Panc1 (cell line): Measurements from ENCODE around the gene CSNK2A3. TPM values are rescaled to one million over a fixed set of nuclear protein-coding genes. Genes with fewer than 3 reads are reported as not detected.

ENCODE experiments used
- ATAC-seq: fragments of 200-7000 bp; cut with Tn5 transposase; 2 replicates; pipeline ENCODE4 v1.9.1; 2020; ENCODE audit warnings: mild to moderate bottlenecking, moderate library complexity
- BruUV-seq: library from RNA; stranded (reverse); fragments of 400-500 nt; replicated peaks from 2 replicates; lab custom pipeline; 2021; lab: Mats Ljungman, UMichigan
- CTCF ChIA-PET: fragments of 300-600 bp; sonication (Branson Sonifier 250); formaldehyde crosslinking; loops from one replicate; lab custom pipeline; 2022; ENCODE audit warnings: antibody characterized with exemption; lab: Charles Lee
- POLR2A ChIA-PET: fragments of 300-600 bp; sonication (Branson Sonifier 250); formaldehyde crosslinking; loops from one replicate; lab custom pipeline; 2022; ENCODE audit warnings: antibody characterized with exemption; lab: Charles Lee
- DNase-seq: peaks from one replicate; pipeline ENCODE4 v3.0.0-alpha.2; 2010; ENCODE audit warnings: low read depth, low spot score
- H3K27ac ChIP-seq: 2 replicates; pipeline ENCODE4 v1.5.1; 2011; ENCODE audit warnings: mild to moderate bottlenecking, low read length, inconsistent platforms
- H3K27me3 ChIP-seq: fragments of 200-500 bp; sonication (Bioruptor generic); 2 replicates; pipeline ENCODE4 v1.6.0; 2014; ENCODE audit warnings: low read length, inconsistent platforms; ENCODE audit not compliant: control insufficient read depth, insufficient read depth
- H3K36me3 ChIP-seq: fragments of 200-500 bp; sonication (Bioruptor generic); 2 replicates; pipeline ENCODE4 v1.5.1; 2014; ENCODE audit warnings: inconsistent platforms, mild to moderate bottlenecking, low read length, moderate library complexity; ENCODE audit not compliant: control insufficient read depth, insufficient read depth
- H3K4me1 ChIP-seq: 2 replicates; pipeline ENCODE4 v1.5.1; 2011; ENCODE audit warnings: inconsistent platforms, mild to moderate bottlenecking, low read length, moderate library complexity; ENCODE audit not compliant: control insufficient read depth, insufficient read depth
- H3K4me3 ChIP-seq, 2 experiments: 2 replicates each; pipeline ENCODE4 v1.5.1; 2011 to 2012; ENCODE audit warnings: low read depth in 2 of 2, low read length in 2 of 2, mild to moderate bottlenecking in 2 of 2, inconsistent platforms in 1 of 2, moderate library complexity in 1 of 2
- H3K9me3 ChIP-seq: fragments of 200-500 bp; sonication (Bioruptor generic); 2 replicates; pipeline ENCODE4 v1.5.1; 2014; ENCODE audit warnings: low read depth, mild to moderate bottlenecking, inconsistent platforms, low read length, moderate library complexity; ENCODE audit not compliant: control insufficient read depth, insufficient read depth
- CTCF ChIP-seq: fragments of 450-650 bp; IDR thresholded peaks from 2 replicates; pipeline ENCODE4 v1.5.1; 2017; ENCODE audit warnings: mild to moderate bottlenecking
- POLR2AphosphoS5 ChIP-seq: IDR thresholded peaks from 2 replicates; pipeline ENCODE4 v1.6.1; 2012; ENCODE audit warnings: mild to moderate bottlenecking, low read depth, low read length, moderate library complexity
- SIN3A ChIP-seq: IDR thresholded peaks from 2 replicates; pipeline ENCODE4 v1.6.1; 2012; ENCODE audit warnings: low read depth, mild to moderate bottlenecking, low read length, moderate library complexity, borderline replicate concordance; ENCODE audit not compliant: insufficient read depth
- TCF7L2 ChIP-seq: IDR thresholded peaks from 2 replicates; pipeline ENCODE4 v1.6.1; 2011; ENCODE audit warnings: mild to moderate bottlenecking, low read depth, low read length, inconsistent platforms
- in situ Hi-C: cut with HindIII; loops from 2 replicates; pipeline ENCODE4 v1.10.0; 2016; ENCODE audit warnings: low sequenced_read_pairs, low pct_unique_long_range_greater_than_20kb
- intact Hi-C: fragments of 100-400 bp; cut with micrococcal nuclease; formaldehyde crosslinking; loops from one replicate; pipeline ENCODE4 v1.10.0; 2022; ENCODE audit not compliant: unreplicated experiment
- total RNA-seq: library from RNA; stranded (reverse); gene quantifications from one replicate; pipeline ENCODE4 v1.2.1, GENCODE V29; 2021; ENCODE audit not compliant: unreplicated experiment
- TF ChIP-seq, protein P1 (sequence below), 2 experiments: IDR thresholded peaks; 2 replicates each; pipeline ENCODE4 v1.6.1; 2011 to 2012; ENCODE audit warnings: low read depth in 2 of 2, control low read depth in 1 of 2, low read length in 1 of 2, mild to moderate bottlenecking in 1 of 2, moderate library complexity in 1 of 2; ENCODE audit not compliant: insufficient read depth in 1 of 2

CSNK2A3 gene
- total RNA-seq, 1 experiment from 2014 or later, result 2.6 TPM

DNA sequence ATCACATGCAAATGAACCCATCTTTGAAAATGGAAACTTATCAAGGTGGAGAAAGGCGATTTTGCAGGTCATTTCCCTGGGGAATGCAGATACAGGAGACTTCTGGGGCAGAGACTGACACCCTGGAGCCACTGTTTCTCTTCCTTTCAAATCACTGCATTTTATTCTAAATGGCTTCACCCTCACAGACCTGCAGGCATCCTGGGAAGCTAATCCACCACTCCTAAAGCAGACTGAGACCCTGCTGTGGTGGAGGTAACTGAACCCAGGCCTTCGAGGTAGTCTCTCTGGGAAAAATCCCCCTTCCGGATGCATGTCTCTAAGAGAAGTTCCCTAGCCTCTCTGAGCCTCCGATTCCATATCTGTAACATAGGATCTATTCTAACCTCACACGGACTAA lies 20.9 kb upstream of the CSNK2A3 start:
- ATAC-seq (no peak), DNase-seq (no peak)
- Histone ChIP-seq H3K36me3 (no peaks in the 10 kb centered on the region), H3K27me3 (no peaks in the 10 kb centered on the region), H3K4me3 (no peak overlapping the region), H3K9me3 (no peaks in the 10 kb centered on the region), H3K27ac (no peak overlapping the region), H3K4me1 (no peaks in the 10 kb centered on the region)
- no TSS peak for BruUV-seq
- POLR2A ChIA-PET, result no interaction called here
- TF ChIP-seq, protein P1, sequence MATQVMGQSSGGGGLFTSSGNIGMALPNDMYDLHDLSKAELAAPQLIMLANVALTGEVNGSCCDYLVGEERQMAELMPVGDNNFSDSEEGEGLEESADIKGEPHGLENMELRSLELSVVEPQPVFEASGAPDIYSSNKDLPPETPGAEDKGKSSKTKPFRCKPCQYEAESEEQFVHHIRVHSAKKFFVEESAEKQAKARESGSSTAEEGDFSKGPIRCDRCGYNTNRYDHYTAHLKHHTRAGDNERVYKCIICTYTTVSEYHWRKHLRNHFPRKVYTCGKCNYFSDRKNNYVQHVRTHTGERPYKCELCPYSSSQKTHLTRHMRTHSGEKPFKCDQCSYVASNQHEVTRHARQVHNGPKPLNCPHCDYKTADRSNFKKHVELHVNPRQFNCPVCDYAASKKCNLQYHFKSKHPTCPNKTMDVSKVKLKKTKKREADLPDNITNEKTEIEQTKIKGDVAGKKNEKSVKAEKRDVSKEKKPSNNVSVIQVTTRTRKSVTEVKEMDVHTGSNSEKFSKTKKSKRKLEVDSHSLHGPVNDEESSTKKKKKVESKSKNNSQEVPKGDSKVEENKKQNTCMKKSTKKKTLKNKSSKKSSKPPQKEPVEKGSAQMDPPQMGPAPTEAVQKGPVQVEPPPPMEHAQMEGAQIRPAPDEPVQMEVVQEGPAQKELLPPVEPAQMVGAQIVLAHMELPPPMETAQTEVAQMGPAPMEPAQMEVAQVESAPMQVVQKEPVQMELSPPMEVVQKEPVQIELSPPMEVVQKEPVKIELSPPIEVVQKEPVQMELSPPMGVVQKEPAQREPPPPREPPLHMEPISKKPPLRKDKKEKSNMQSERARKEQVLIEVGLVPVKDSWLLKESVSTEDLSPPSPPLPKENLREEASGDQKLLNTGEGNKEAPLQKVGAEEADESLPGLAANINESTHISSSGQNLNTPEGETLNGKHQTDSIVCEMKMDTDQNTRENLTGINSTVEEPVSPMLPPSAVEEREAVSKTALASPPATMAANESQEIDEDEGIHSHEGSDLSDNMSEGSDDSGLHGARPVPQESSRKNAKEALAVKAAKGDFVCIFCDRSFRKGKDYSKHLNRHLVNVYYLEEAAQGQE (IDR thresholded peaks at IDR 0.05; ENCODE audit: insufficient read depth in 1 of 2, low read depth in 2 of 2, low read length in 1 of 2), result no peak
- TF ChIP-seq CTCF (no peak), POLR2AphosphoS5 (no peak), SIN3A (no peak)
- intact Hi-C loops, result no loop called here
- CTCF ChIA-PET, result no interaction called here
- in situ Hi-C loops, result no loop called here

DNA sequence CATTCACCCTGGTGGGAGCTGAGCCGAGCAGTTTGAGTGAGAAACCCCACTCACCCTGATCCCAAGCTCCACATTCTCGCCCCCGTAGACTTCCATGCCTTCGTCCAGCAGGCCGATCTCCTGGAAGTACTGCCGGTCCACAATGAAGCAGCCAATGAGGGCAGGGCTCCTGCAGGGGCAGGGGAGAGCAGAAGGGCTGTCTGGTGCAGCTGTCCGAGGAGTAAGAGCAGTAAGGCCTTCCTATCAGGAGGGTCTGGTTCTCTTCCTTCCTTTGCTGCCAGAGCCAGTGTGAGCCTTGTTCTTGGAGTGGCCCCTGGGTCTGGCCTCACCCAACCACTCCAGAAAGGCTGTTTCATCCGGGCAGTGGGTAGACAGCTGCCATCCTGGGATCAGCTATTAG lies 19.4 kb upstream of the CSNK2A3 start:
- DNase-seq (no peak), ATAC-seq (no peak)
- intact Hi-C loops, result no loop called here
- ChIA-PET CTCF (no interaction called here), POLR2A (no interaction called here)
- no peaks in the 10 kb centered on the region for H3K27me3 ChIP-seq
- BruUV-seq, result no TSS peak
- no peak overlapping the region for H3K4me3 ChIP-seq
- no peak for TF ChIP-seq SIN3A
- no peak for TF ChIP-seq POLR2AphosphoS5
- TF ChIP-seq, protein P1 (IDR thresholded peaks at IDR 0.05; ENCODE audit: insufficient read depth in 1 of 2, low read depth in 2 of 2, low read length in 1 of 2), result no peak
- no peak for TF ChIP-seq TCF7L2
- TF ChIP-seq CTCF, result no peak
- no peaks in the 10 kb centered on the region for H3K9me3 ChIP-seq
- no peaks in the 10 kb centered on the region for H3K36me3 ChIP-seq
- in situ Hi-C loops, result no loop called here
- H3K4me1 ChIP-seq, result no peaks in the 10 kb centered on the region
- H3K27ac ChIP-seq, result no peak overlapping the region
